Esophagus muscularis mucosa (tissue), 4 donors: ENCODE measurements around the gene GAPVD1. TPM values are rescaled to one million over a fixed set of nuclear protein-coding genes. Genes with fewer than 3 reads are reported as not detected.

Experiments
- DNase-seq: peaks from one replicate; pipeline ENCODE4 v3.0.0-alpha.2; 2017; ENCODE audit errors: extremely low spot score
- H3K27ac ChIP-seq, 4 donors: fragments of 200-600 bp; sonication (generic); replicated peaks in 1 of 4; 1 replicate in 3 of 4; 2 replicates in 1 of 4; pipeline ENCODE4 v1.5.1; 2016 to 2019; ENCODE audit warnings: mild to moderate bottlenecking in 1 of 4
- H3K27me3 ChIP-seq, 4 donors: fragments of 200-600 bp; sonication (generic); one replicate each; pipeline versions ENCODE4 v1.5.1 to v1.6.0; 2016 to 2019
- H3K36me3 ChIP-seq, 4 donors: fragments of 200-600 bp; sonication (generic); one replicate each; pipeline ENCODE4 v1.5.1; 2016 to 2019
- H3K4me1 ChIP-seq, 4 donors: fragments of 200-600 bp; sonication (generic); one replicate each; pipeline ENCODE4 v1.5.1; 2016 to 2019
- H3K4me3 ChIP-seq, 4 donors: fragments of 200-600 bp; sonication (generic); 1 replicate in 2 of 4; 2 replicates in 2 of 4; pipeline ENCODE4 v1.5.1; 2016 to 2019; ENCODE audit warnings: mild to moderate bottlenecking in 4 of 4, moderate library complexity in 1 of 4
- H3K9me3 ChIP-seq, 4 donors: fragments of 200-600 bp; sonication (generic); 1 replicate in 3 of 4; 2 replicates in 1 of 4; pipeline ENCODE4 v1.5.1; 2016 to 2019
- CTCF ChIP-seq, 3 experiments: fragments of 200-600 bp in 2 of 3; fragments of 450-650 bp in 1 of 3; sonication (generic) in 2 of 3; IDR thresholded peaks; one replicate each; pipeline ENCODE4 v1.5.1; 2017 to 2019; ENCODE audit warnings: antibody characterized with exemption in 3 of 3, mild to moderate bottlenecking in 2 of 3, moderate library complexity in 1 of 3
- EP300 ChIP-seq: sonication (generic); formaldehyde crosslinking; IDR thresholded peaks from one replicate; pipeline ENCODE4 v1.6.1; 2017; ENCODE audit warnings: antibody characterized with exemption
- POLR2A ChIP-seq: fragments of 450-650 bp; IDR thresholded peaks from one replicate; pipeline ENCODE4 v1.6.1; 2017; ENCODE audit warnings: antibody characterized with exemption, moderate library complexity, mild to moderate bottlenecking, low read depth
- POLR2AphosphoS5 ChIP-seq, 2 donors: sonication (generic); formaldehyde crosslinking; IDR thresholded peaks; one replicate each; pipeline ENCODE4 v1.6.1; 2017; ENCODE audit warnings: antibody characterized with exemption in 2 of 2
- WGBS: methylation state at CpG from one replicate; pipeline ENCODE4 v1.1.5; 2018; 5-methylcytosine and 5-hydroxymethylcytosine counted together
- intact Hi-C: fragments of 100-400 bp; cut with DNase I; formaldehyde crosslinking; loops from one replicate; pipeline ENCODE4 v1.15.1; 2023
- total RNA-seq, 4 donors: library from RNA; depleted of rRNA; stranded (reverse); fragments of >200 nt; gene quantifications; one replicate each; pipeline versions ENCODE4 v1.1.0 to v1.2.1, GENCODE V29; 2016

The GAPVD1 gene
- total RNA-seq, 4 donors from 2014 or later: 39.0 to 58.6 (median 45.2) TPM

- intact Hi-C loops: no loop called here
- no peak overlapping the region for H3K4me3 ChIP-seq
- no peaks in the 10 kb centered on the region for H3K27me3 ChIP-seq
- peaks cover 0 to 5% (median 1%) of the 10 kb centered on the region in 4 donors for H3K4me1 ChIP-seq
- H3K36me3 ChIP-seq: peaks cover 34 to 87% (median 73%) of the 10 kb centered on the region in 4 donors
- no peaks in the 10 kb centered on the region for H3K9me3 ChIP-seq
- no peak for DNase-seq
- H3K27ac ChIP-seq: no peak overlapping the region
- no peak for TF ChIP-seq EP300
- 83% methylated on average over 2 of the region's 2 CpGs for WGBS
These were observed 69.0 kb downstream of the GAPVD1 start for GRCh38 chr9:125330587-125330986.

DNA sequence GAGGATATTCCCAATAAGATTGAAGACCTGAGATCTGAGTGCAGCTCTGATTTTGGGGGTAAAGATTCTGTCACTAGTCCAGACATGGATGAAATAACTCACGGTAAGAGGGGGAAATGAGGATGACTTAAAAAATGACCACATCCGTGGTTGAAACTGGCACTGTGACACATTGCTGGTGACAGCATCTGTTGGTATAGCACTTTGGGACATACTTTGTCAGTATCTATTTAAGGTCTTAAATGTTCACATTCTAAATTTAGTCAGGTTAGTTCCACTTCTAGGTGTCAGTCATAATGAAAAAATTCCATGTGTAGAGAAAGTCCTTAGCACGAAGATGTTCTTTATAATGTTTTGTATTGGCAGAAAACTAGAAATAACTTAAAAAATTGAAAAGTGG lies 70.9 kb downstream of the GAPVD1 start:
- Histone ChIP-seq H3K4me3 (no peak overlapping the region), H3K27ac (no peak overlapping the region), H3K9me3 (no peaks in the 10 kb centered on the region), H3K36me3 (peaks cover 43 to 84% (median 72%) of the 10 kb centered on the region in 4 donors), H3K4me1 (peaks cover 0 to 5% (median 1%) of the 10 kb centered on the region in 4 donors), H3K27me3 (no peaks in the 10 kb centered on the region)
- WGBS: 80% methylated on average over 3 of the region's 3 CpGs
- intact Hi-C loops: no loop called here
- no peak for DNase-seq
- TF ChIP-seq POLR2A: no peak
- TF ChIP-seq EP300: no peak
- no peak for TF ChIP-seq POLR2AphosphoS5 (IDR thresholded peaks at IDR 0.05)
- no peak for TF ChIP-seq CTCF (IDR thresholded peaks at IDR 0.05)

DNA sequence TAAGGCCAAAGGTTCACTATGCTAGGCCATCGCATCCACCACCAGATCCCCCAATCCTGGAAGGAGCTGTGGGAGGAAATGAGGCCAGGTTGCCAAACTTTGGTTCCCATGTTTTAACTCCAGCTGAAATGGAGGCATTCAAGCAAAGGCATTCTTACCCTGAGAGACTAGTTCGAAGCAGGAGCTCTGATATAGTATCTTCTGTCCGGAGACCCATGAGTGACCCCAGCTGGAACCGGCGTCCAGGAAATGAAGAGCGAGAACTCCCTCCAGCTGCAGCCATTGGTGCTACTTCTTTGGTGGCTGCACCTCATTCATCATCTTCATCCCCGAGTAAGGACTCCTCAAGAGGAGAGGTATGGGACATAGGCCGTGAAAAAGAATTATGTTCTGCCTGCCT lies 75.6 kb downstream of the GAPVD1 start:
- peaks cover 54 to 93% (median 75%) of the 10 kb centered on the region in 4 donors for H3K36me3 ChIP-seq
- H3K9me3 ChIP-seq: no peaks in the 10 kb centered on the region
- DNase-seq: no peak
- no peak overlapping the region for H3K27ac ChIP-seq
- no peak overlapping the region for H3K4me3 ChIP-seq
- no peaks in the 10 kb centered on the region for H3K27me3 ChIP-seq
- intact Hi-C loops: no loop called here
- TF ChIP-seq POLR2A: no peak
- TF ChIP-seq EP300: no peak
- no peak for TF ChIP-seq CTCF (IDR thresholded peaks at IDR 0.05)
- no peak for TF ChIP-seq POLR2AphosphoS5 (IDR thresholded peaks at IDR 0.05)
- WGBS: 67% methylated on average over 8 of the region's 8 CpGs
- H3K4me1 ChIP-seq: no peaks in the 10 kb centered on the region

DNA sequence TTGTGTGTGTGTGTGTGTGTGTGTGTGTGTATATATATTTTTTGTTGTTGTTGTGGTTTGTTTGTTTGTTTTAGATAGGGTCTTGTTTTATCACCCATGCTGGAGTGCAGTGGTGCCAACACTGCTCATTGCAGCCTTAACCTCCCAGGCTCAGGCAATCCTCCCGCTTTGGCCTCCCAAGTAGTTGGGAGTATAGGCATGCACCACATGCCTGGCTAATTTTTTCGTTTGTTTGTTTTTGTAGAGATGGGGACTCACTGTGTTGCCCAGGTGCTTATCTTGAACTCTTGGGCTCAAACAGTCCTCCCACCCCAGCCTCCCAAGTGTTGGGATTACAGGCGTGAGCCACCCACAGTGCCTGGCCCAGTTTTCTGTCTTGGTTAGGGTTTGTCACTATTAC lies 77.3 kb downstream of the GAPVD1 start:
- no peaks in the 10 kb centered on the region for H3K9me3 ChIP-seq
- H3K27me3 ChIP-seq: no peaks in the 10 kb centered on the region
- H3K27ac ChIP-seq: no peak overlapping the region
- TF ChIP-seq POLR2A (no peak), CTCF (IDR thresholded peaks at IDR 0.05) (no peak), POLR2AphosphoS5 (IDR thresholded peaks at IDR 0.05) (no peak), EP300 (no peak)
- 97% methylated on average over 3 of the region's 3 CpGs for WGBS
- intact Hi-C loops: no loop called here
- peaks cover 39 to 90% (median 64%) of the 10 kb centered on the region in 4 donors for H3K36me3 ChIP-seq
- peaks cover 0 to 6% (median 3%) of the 10 kb centered on the region in 4 donors for H3K4me1 ChIP-seq
- no peak for DNase-seq
- H3K4me3 ChIP-seq: no peak overlapping the region

GRCh38 chr9:125341566-125341965 lies 79.9 kb downstream of the GAPVD1 start:
- TF ChIP-seq POLR2A: no peak
- TF ChIP-seq CTCF (IDR thresholded peaks at IDR 0.05): no peak
- no peak for TF ChIP-seq POLR2AphosphoS5 (IDR thresholded peaks at IDR 0.05)
- TF ChIP-seq EP300: no peak
- Histone ChIP-seq H3K36me3 (peaks cover 36 to 90% (median 61%) of the 10 kb centered on the region in 4 donors), H3K27ac (no peak overlapping the region), H3K27me3 (no peaks in the 10 kb centered on the region), H3K9me3 (no peaks in the 10 kb centered on the region), H3K4me3 (no peak overlapping the region), H3K4me1 (peaks cover 0 to 9% (median 3%) of the 10 kb centered on the region in 4 donors)
- intact Hi-C loops: no loop called here
- WGBS: 78% methylated on average over 4 of the region's 4 CpGs
- no peak for DNase-seq
